GM19023 (cell line): Measurements from ENCODE around the gene OSBPL5.

ENCODE experiments used
- ATAC-seq: cut with Tn5 transposase; IDR thresholded peaks from one replicate; pipeline ENCODE4 v1.9.1; 2021; ENCODE audit warnings: mild to moderate bottlenecking, moderate library complexity; ENCODE audit not compliant: unreplicated experiment

Gene OSBPL5

DNA sequence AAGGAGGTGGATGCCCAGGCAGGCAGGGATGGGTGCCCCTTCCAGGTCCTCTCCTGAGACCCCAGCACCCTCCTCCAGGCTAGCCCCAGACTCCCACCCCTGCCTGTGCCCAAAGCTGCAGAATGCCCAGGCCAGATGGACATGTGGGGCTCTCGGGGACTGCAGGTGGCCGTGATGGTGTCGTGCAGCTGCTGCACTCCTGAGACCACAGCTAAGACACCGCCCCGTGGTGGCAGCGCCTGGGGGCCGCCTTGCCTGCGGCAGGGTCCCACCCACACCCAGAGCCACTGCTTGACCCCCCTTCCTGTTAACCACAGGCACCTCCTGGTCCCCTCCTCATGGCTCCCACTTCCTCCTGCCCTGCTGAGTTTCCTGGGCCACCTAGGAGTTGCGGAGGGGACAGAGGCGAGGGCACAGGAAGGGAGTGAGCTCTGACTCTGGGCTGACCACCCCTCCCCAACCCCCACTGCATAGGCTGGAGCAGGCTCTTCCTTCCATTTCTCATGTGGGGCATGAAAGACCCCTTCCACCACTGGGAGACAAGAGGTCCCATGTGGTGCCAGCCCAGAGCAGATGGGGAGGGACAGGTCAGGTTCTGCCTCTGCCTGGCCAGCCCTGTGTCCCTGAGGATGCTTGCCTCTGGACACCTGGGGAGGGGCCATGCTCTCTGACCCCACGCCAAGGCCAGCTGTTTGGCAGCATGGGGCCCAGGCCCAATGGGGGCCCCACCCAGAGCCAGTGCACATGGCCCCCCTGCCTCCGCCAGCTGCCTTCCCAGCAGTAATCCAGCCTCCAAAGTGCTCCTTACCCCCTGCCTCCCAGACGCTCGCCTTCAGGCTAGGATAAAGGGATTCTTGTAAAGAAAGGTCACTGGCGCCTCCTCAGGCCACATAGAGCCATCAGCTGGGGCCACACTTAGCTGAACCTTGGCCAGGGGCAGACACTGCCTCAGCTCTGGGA, 29.3 kb downstream of the OSBPL5 start:
- ATAC-seq = no peak

DNA sequence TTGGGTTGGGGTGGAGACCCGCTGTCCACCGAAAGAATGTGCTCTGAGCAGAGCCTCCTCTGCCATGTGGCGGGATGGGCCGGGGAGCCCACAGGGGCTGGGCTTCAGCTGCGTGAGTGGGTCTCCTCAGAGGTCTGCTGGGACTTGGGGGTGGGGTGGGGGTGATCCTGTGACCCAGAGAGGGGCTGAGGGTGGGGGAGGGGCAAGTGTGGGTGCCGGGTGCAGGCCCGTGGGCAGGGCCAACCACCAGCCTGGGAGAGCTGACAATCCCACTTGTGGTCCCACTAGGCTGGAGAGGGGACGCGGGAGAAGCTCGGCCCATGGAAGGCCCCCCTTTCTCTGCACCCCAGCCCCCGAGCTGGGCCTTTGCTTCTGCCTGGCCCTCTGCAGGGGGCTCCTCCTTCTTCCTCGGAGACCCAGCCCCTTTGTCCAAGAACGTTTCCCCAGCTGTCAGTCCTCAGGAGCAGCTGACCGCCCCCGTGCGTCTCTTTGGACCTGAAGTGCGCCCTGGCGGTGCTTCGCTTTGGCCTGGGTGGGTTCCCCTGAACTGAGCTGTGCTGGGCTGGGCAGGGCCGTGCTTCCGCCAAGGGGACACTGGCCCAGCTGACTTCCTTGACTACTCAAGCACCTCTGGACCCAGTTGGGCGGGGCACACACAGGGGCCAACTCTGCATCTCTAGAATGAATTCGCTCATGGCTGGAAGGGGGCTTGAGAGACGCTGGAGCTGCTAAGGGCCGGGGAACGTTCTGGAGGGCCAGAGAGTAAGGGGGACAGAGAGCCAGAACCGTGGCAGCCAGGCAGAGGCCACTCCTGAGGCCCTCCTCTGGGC, 30.2 kb downstream of the OSBPL5 start:
- ATAC-seq = no peak

DNA sequence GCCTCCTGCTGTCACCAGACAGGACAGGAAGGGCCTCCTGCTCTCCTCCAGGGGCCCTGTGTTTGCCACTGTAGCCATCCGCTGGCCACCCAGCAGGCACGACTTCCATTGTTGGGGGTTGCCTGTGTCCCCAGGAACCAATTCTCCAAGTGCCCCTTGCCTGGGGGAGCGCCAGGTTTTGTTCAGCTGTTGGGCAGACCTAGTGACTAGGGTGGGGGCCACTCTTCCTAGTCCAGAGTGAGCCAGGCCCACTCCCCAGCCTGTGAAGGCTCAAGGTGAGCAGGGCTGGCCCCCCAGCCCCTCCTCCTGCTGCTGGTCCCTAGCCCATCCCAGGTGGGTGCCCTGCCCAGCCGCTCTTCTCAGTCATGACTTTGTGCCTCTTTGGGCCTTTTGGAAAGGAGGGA, 30.9 kb downstream of the OSBPL5 start:
- no peak for ATAC-seq

DNA sequence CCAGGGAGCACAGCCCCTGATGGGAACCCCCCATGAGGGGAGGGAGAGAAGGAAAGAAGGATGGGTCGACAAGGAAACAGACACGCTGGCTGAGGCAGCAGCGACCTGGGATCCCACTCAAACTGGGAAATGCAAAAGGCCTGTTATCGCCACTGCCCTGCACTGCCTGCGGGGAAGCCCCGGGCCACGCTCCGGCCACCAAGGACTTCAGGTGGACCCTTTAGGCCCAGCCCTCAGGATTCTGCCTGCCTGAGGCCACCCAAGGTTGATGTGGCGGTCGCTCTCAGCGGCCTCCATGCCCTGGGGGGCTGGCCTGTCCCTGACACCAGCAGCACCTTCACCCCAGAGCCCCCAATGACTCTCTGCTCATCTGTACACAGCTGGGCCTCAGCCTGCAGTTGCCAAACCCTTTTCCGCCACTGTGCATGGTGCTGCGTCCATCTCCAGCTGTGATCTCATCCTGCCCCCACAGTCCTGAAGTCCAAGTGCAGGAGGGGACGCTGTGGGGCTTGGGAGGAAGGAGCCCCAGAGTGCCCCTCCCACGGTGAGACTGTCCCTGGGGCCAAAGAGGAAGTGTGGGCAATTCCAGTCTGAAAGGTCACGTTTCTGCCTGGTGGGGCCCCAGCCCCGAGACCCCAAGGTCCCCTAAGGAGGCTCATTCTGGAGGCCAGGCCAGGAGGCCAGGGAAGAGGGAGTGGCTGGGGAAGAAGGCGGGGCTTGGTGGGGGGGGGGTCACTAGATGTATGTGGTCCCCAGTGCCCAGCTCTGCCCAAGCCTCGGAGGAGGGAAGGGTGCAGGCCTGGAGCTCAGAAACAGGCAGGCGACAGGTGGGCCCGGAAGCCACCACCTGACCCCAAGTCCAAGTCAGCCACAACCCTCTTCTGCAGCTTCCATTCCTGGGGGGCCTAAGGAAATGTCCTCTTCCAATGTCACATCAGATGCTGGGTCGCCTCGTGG, 31.6 kb downstream of the OSBPL5 start:
- no peak for ATAC-seq

DNA sequence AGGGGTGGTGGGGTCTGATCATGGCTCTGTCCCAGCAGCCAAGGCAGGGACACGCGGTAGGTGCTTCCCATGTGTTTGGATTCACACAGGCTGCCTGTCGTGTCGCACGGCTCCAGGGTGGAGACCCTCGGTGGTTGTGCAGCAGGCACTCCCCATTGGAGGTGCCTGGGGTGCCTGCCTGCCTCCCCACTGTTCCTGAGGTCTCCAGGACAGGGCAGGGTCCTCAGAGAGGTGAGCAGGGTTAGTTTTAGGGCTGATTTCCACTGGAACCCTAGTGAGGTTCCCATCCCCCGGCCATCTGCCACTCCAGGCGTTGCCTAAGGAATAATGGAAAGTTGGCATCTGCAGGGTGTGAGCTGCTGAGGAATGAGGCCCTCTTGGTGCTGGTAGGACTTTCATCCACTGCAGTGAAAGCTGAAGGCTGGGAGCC, 32.3 kb downstream of the OSBPL5 start:
- ATAC-seq = no peak

DNA sequence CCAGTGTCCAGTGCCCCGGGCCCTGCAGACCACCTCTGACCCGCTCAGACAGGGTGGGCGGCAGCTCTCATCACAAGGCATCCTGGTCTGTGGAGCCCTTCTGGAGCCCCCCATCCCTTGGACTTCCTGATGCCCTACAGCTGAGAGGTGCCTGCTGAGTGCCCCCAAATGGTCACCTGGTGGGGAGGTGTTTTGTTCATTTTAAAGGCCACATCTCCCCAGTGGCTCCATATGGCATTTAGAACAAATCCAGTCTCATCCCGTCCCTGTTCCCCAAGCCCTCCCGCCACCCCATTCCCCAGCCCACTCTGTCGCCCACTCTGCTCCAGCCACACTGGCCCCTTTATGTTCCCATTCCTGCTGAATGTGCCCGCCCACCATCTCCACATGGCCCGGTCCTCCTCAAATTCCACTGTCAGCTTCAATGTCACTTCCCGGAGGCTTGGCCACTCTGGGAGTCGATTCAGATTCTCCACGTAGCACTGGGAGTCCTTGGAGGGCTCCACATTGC, 32.8 kb downstream of the OSBPL5 start:
- ATAC-seq = no peak

DNA sequence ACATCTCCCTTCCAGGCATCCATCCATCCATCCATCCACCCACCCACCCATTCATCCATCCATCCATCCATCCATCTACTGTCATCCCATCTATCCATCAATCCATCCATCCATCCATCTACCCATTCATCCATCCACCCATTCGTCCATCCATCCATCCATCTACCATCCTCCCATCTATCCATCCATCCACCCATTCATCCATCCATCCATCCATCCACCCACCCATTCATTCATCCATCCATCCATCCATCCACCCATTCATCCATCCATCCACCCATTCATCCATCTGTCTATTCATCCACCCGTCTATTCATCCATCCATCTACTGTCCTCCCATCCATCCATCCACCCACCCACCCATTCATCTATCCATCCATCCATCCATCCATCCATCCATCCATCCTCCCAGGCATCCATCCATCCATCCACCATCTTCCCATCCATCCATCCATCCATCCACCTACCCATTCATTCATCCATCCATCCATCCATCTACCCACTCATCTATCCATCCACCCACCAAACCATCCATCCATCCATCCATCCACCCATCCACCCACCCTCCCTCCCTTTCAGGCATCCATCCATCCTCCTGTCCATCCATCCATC, 33.7 kb downstream of the OSBPL5 start:
- ATAC-seq = no peak

DNA sequence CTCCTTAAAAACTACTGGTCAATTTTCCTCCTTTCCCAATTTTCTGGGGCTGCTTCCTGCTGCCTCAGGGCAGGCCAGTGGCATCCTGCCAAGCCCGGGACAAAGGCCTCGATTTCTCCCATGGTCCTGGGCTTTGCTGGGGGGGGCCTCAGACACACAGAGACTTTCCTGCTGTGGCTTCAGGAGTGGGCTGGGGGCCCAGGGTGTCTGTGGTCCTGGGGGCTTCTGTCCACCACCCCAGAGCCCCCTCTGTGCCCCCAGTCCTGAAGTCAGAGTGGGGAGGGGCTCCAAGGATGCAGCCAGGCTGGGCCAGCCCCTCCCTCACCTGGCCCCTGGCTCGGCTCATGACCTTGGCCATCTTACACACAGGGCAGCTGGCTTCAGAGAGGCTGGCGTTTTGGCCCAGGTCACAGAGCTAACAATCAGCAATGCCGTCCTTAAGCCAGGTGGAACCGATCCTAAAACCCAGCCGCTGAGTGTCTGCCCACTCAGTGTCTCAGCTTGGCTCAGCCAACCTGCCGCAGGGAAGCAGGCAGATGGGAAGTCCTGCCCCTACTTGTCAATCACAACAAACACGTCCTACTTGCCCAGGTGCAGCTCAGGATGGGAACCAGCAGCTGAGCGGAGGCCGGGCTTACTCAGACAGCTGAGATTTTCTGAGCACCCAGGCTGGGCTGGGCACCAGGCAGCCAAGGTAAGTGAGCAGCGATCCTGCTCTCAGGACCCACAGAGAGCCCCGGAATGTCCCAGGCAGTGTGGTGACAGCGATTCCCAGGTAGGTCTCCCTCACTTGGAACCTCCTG, 34.6 kb downstream of the OSBPL5 start:
- ATAC-seq = no peak

DNA sequence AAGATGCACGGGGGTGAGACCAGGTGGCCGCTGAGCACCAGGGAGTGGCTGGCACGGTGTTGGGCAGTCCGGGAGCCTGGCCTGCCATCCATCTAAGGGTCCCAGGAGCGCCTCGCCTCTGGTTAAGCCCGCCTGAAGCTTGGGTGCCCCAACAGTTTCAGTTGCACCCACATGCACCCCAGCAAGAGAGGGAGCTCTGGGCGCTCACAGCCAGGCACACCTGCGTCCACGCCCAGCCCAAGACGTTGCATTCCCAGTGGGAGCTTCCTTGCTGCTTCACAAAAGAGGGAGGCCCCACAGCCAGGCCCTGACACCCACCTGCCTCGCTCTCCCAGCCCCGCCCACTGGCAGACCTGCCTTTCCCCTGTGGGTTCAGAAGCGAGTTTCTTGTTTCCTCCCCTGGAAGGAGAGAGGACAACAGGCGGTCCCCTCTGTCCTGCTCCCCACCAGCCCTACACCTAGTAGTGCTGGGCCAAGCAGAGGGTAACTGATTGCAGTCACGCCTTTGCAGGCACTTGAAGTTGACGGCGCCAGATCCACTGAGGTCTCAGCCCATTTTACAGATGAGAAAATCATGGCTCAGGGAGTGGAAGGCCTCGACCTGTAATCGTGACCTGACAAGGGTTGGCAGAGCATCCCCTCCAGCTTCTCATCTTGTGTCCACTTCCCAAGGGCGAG, 35.4 kb downstream of the OSBPL5 start:
- no peak for ATAC-seq

DNA sequence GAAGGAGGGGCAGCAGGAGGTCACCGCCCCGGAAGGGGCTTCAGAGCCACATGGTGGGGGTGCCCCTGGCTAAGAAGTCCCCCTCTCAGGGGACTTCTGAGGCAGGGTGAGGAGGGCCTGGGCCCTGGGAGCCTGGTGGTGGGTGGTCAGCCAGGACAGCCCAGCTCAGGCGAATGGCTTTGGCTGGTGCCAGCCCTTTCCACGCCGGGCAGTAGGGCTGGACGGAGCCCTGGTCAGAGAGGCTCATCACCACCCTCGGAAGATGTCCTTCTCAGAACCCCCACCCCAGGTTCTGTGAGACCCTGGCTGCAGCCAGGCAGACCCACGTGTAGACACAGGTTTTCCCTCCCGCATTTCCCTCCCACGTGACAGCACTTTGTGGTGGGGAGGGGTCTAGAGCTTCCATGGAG, 35.9 kb downstream of the OSBPL5 start:
- no peak for ATAC-seq

DNA sequence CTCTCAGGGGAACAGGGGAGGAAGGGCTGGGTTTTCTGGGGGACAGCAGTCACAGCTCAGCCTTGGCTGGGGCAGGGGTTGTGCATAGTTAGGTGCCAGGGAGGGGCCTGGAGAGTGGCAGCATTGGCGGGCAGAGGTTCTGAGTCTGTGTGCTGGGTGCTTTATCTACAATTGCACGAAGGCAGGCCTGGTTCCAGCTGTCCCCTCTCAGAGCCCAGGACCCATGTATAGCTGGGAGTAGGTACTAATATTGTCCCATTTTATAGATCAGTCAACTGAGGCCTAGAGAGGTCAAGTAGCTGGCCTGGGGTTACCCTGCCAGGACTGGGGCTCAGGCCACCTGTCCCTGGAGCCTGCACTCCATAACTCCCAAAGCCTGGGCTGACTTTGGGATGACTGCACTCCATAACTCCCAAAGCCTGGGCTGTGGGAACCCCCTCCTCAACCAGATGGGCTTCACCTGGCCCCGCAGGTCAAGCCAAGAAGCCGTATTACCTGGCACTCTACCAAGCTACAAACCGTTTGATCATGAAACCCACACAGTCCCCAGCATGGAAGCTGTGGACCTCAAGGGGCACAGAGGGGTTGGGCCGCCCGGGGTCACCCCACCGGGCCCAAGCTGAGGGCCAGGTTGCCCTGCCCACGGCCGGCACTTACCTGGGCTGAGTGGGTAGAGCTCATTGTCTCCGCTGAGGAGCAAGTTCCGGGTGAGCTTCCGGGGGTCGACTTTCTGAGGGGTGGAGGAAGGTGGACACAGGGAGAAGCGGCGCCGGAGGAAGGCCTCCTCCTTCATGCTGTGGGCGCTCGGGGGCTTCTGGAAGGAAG, 36.5 kb downstream of the OSBPL5 start:
- no peak for ATAC-seq

DNA sequence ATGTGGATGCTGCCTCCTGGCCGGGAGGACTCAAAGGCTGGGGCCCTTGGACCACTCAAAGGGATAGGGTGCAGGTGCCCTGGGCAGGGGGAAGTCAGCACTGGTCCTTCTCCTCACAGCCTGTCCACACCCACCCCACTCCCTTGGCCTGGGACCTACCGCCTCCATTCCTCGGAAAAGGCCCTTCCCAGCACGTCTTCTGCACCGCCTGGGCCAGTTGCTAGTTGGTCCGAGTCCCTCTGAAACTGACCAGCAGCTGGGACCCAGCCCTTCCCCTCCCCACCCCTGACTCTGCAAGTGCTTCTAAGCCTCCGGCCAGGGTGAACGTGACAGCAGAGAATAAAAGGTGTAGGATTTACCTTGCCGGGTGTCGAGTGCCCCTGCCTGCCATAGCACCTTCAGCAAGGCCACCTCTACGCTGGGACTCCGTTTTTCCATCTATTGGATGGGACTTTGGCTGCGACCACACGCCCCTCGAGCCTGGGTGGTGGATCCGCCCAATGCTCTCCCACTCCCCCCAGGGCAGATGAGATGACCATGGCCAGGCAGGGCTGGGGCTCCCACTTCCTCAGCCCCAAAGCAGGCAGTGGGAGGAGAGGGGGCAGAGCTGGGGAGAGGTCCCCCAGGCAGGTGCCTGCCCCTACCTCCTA, 37.3 kb downstream of the OSBPL5 start:
- no peak for ATAC-seq

DNA sequence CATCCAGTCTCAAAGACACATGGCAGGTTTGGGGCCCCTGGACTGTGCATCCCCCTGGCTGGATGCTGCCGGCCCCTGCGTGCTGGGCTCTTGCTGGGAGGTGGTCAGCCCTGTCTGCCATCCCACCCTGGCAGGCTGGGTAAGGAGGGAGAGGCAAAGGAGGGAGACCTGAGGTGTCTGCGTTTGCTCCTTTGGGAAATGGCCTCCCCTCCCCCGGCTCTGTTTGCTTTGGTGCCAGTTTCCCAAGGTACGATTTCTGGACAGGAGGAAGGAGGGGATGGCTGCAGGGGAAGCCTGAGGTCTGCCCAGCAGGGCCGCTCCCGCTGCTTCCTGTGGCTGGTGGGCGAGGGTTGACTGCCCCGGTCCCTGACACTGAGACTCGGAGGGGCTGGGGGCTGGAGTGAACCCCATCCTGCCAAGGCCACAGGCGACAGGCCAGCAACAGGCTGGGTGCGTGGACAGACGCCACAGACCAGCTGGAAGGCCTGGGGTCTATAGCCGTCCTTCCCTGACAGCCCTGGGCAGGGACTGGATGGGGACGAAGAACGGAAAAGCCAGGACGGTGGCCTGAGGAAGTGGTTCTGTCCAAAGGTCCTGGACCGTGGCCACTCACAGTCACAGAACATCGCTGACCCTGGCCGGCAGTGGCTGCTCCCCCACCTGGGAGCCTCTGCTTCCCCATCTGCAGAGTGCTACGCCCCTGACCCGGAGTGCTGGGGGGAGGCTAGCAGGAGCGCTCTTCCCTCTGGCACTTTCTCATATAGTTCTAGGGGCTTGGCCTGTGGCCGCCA, 38.0 kb downstream of the OSBPL5 start:
- ATAC-seq = no peak

DNA sequence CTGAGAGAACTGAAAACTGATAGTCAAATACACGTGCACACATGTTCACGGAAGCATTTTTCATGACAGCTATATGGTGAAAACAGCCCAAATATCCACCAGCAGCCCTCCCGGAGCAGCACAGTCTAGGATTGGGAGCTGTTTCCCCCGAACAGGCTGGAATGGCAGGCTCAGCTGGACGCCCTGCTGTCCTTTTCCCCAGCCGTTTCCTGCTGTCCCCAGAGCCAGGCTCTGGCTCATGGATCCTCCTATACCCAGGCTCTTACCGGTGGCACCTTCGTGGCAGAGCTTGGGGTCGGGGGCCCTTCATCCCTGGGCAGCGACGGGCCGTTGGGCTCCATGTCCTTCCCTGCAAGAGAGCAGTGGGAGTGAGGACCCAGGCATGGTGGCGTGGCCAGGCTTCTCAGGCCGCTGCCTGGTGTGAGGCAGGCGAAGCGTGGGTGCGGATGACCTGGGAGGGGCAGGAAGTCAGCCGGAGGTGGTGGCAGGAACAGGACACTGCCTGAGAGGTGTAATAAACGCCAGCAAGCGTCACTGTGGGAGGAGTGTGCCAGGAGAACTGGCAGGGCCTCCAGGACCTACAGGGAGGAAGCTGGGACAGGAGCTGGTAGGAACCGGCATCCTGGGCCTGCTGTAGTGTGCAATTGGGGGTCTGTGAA, 38.8 kb downstream of the OSBPL5 start:
- no peak for ATAC-seq

DNA sequence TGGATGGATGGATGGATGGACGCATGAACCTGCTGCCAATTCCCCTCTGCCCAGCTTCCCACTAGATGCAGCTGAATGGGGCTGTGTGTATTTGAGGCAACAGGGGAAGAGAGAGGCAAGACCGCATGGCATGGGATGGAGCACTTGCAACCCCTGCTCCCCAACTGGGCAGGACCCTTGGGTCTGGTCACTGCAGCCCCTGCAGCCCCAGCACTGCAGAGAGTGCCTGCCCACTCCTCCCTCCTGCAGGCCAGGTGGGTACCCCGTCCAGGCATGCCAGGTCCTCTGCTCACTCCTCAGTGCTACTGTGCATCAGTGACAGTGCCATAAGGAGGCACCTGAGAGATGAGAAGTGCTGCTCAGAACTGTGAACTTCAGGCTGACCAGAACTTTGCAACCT, 40.3 kb downstream of the OSBPL5 start:
- no peak for ATAC-seq
